ENCODE data around the gene CALCOCO2. TPM values are rescaled to one million over a fixed set of nuclear protein-coding genes. Genes with fewer than 3 reads are reported as not detected.

The CALCOCO2 gene
- total RNA-seq, 2 experiments from 2014 or later = 15.3 to 64.5 TPM

DNA sequence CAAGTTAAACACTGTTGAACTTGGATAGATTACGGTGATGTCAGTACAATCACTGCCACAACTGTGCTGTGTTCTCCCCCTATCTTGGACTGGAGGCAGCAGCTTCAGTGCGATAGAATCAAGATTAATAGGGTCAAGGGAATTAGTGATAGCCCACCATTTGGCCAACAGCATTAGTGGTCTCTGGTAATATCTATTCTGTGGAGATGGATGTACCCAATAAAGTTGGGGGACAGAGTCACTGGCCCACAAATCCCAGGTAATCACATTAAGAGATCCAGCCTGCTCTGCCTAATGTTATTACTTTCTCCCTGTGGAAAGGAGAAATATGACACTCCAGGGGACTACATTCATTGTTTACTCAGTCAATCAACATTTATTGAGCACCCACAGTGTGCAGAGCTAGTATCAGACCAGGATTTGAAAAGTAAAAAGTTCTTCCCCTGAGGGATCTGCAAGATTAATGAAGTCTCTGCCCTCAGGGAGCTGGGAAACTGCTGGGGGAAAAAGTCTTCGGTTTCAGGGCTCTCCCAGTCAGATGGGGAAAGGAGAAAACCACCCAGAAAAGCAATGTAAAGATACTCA is 38.2 kb downstream of the CALCOCO2 start:
- POLR2A ChIA-PET = no interaction called here
- no TSS peak for BruUV-seq (replicated peaks)

GRCh38 chr17:48869821-48870318 is 39.0 kb downstream of the CALCOCO2 start:
- no peak overlapping the region for H3K4me3 ChIP-seq (ENCODE audit: low read depth, low read length, poor library complexity, severe bottlenecking)
- TF ChIP-seq CTCF (conservative IDR thresholded peaks at IDR 0.05; ENCODE audit: low read length) (no peak), EZH2phosphoT487 (IDR thresholded peaks at IDR 0.05; ENCODE audit: borderline replicate concordance, low read depth, low read length) (no peak)
- BruUV-seq (replicated peaks) = no TSS peak
- H3K27ac ChIP-seq (ENCODE audit: low read depth, low read length, poor library complexity, severe bottlenecking) = no peak overlapping the region
- no peak overlapping the region for H2AFZ ChIP-seq (ENCODE audit: low read length)
- no peaks in the 10 kb centered on the region for H3K9me2 ChIP-seq (ENCODE audit: insufficient read depth, low read length)
- no peaks in the 10 kb centered on the region for H4K20me1 ChIP-seq (ENCODE audit: insufficient read depth, low read length)
- no peaks in the 10 kb centered on the region for H3K4me1 ChIP-seq (ENCODE audit: insufficient read depth, low read length, poor library complexity, severe bottlenecking)
- POLR2A ChIA-PET = interaction anchor here (1.0 kb wide), 1 partner anchor 25 kb away, joined by 3 read pairs; no protein-coding TSS in a partner anchor
- no peaks in the 10 kb centered on the region for H3K36me3 ChIP-seq (ENCODE audit: insufficient read depth, low read length)
- intact Hi-C loops (cut with micrococcal nuclease; ENCODE audit: unreplicated experiment) = no loop called here
- no peak for DNase-seq (ENCODE audit: low spot score)
- no peaks in the 10 kb centered on the region for H3K79me2 ChIP-seq (ENCODE audit: insufficient read depth, low read depth, low read length)
- H3K9me3 ChIP-seq (ENCODE audit: low read length) = no peaks in the 10 kb centered on the region
- no peak overlapping the region for H3K4me2 ChIP-seq (ENCODE audit: low read length)
- CTCF ChIA-PET (ENCODE audit: unreplicated experiment) = no interaction called here

More for the DNA sequence above, 38.2 kb downstream of the CALCOCO2 start:
- CTCF ChIA-PET (ENCODE audit: unreplicated experiment) = no interaction called here
- Histone ChIP-seq H4K20me1 (ENCODE audit: insufficient read depth, low read length) (no peaks in the 10 kb centered on the region), H3K79me2 (ENCODE audit: insufficient read depth, low read depth, low read length) (no peaks in the 10 kb centered on the region), H3K4me1 (ENCODE audit: insufficient read depth, low read length, poor library complexity, severe bottlenecking) (no peaks in the 10 kb centered on the region), H3K9me2 (ENCODE audit: insufficient read depth, low read length) (no peaks in the 10 kb centered on the region), H3K4me3 (ENCODE audit: low read depth, low read length, poor library complexity, severe bottlenecking) (no peak overlapping the region), H3K36me3 (ENCODE audit: insufficient read depth, low read length) (no peaks in the 10 kb centered on the region), H3K9me3 (ENCODE audit: low read length) (no peaks in the 10 kb centered on the region), H3K4me2 (ENCODE audit: low read length) (no peak overlapping the region), H3K27ac (ENCODE audit: low read depth, low read length, poor library complexity, severe bottlenecking) (no peak overlapping the region), H2AFZ (ENCODE audit: low read length) (no peak overlapping the region)
- intact Hi-C loops (cut with micrococcal nuclease; ENCODE audit: unreplicated experiment) = no loop called here
- TF ChIP-seq CTCF (conservative IDR thresholded peaks at IDR 0.05; ENCODE audit: low read length) (no peak), EZH2phosphoT487 (IDR thresholded peaks at IDR 0.05; ENCODE audit: borderline replicate concordance, low read depth, low read length) (no peak)
- DNase-seq (ENCODE audit: low spot score) = no peak

GRCh38 chr17:48871035-48871550 is 40.3 kb downstream of the CALCOCO2 start:
- H3K9me2 ChIP-seq (ENCODE audit: insufficient read depth, low read length) = no peaks in the 10 kb centered on the region
- ChIA-PET POLR2A (interaction anchor here (1.0 kb wide), 1 partner anchor 27 kb away, joined by 3 read pairs; no protein-coding TSS in a partner anchor), CTCF (ENCODE audit: unreplicated experiment) (no interaction called here)
- TF ChIP-seq CTCF (conservative IDR thresholded peaks at IDR 0.05; ENCODE audit: low read length) (no peak), EZH2phosphoT487 (IDR thresholded peaks at IDR 0.05; ENCODE audit: borderline replicate concordance, low read depth, low read length) (no peak)
- H3K4me1 ChIP-seq (ENCODE audit: insufficient read depth, low read length, poor library complexity, severe bottlenecking) = no peaks in the 10 kb centered on the region
- H3K27ac ChIP-seq (ENCODE audit: low read depth, low read length, poor library complexity, severe bottlenecking) = no peak overlapping the region
- no peak overlapping the region for H3K4me3 ChIP-seq (ENCODE audit: low read depth, low read length, poor library complexity, severe bottlenecking)
- H3K79me2 ChIP-seq (ENCODE audit: insufficient read depth, low read depth, low read length) = no peaks in the 10 kb centered on the region
- no peaks in the 10 kb centered on the region for H4K20me1 ChIP-seq (ENCODE audit: insufficient read depth, low read length)
- intact Hi-C loops (cut with micrococcal nuclease; ENCODE audit: unreplicated experiment) = no loop called here
- no TSS peak for BruUV-seq (replicated peaks)
- H2AFZ ChIP-seq (ENCODE audit: low read length) = no peak overlapping the region
- H3K9me3 ChIP-seq (ENCODE audit: low read length) = no peaks in the 10 kb centered on the region
- no peak for DNase-seq (ENCODE audit: low spot score)
- H3K4me2 ChIP-seq (ENCODE audit: low read length) = no peak overlapping the region
- H3K36me3 ChIP-seq (ENCODE audit: insufficient read depth, low read length) = no peaks in the 10 kb centered on the region

Measured in OCI-LY7 (cell line).